Hepatocyte (in vitro differentiated cells): Measurements from ENCODE around the gene FBXL7. TPM values are rescaled to one million over a fixed set of nuclear protein-coding genes. Genes with fewer than 3 reads are reported as not detected.

ENCODE experiments used
- DNase-seq: peaks from one replicate; pipeline ENCODE4 v3.0.0-alpha.2; 2016; ENCODE audit warnings: low spot score
- H2AFZ ChIP-seq: fragments of 200-600 bp; sonication (generic); 2 replicates; pipeline ENCODE4 v1.6.0; 2016; ENCODE audit warnings: antibody characterized with exemption, mild to moderate bottlenecking
- H3K27ac ChIP-seq: fragments of 200-600 bp; sonication (generic); 2 replicates; pipeline ENCODE4 v1.5.1; 2016; ENCODE audit warnings: mild to moderate bottlenecking
- H3K27me3 ChIP-seq: fragments of 200-600 bp; sonication (generic); 2 replicates; pipeline ENCODE4 v1.6.1; 2016
- H3K36me3 ChIP-seq: fragments of 200-600 bp; sonication (generic); replicated peaks from 2 replicates; pipeline ENCODE4 v1.5.1; 2016; ENCODE audit warnings: low read depth; ENCODE audit not compliant: insufficient read depth
- H3K4me1 ChIP-seq: fragments of 200-600 bp; sonication (generic); 2 replicates; pipeline ENCODE4 v1.5.1; 2016; ENCODE audit warnings: mild to moderate bottlenecking, moderate library complexity; ENCODE audit not compliant: insufficient read depth
- H3K4me2 ChIP-seq: fragments of 200-600 bp; sonication (generic); 2 replicates; pipeline ENCODE4 v1.6.0; 2016
- H3K4me3 ChIP-seq: fragments of 200-600 bp; sonication (generic); 2 replicates; pipeline ENCODE4 v1.5.1; 2016; ENCODE audit warnings: mild to moderate bottlenecking
- H3K79me2 ChIP-seq: fragments of 200-600 bp; sonication (generic); 2 replicates; pipeline ENCODE4 v1.6.0; 2017; ENCODE audit warnings: mild to moderate bottlenecking
- H3K9me2 ChIP-seq: fragments of 200-600 bp; sonication (generic); replicated peaks from 2 replicates; pipeline ENCODE4 v1.6.0; 2017; ENCODE audit warnings: mild to moderate bottlenecking; ENCODE audit not compliant: insufficient read depth
- H3K9me3 ChIP-seq: fragments of 200-600 bp; sonication (generic); 2 replicates; pipeline ENCODE4 v1.5.1; 2016; ENCODE audit warnings: low read depth, mild to moderate bottlenecking
- H4K20me1 ChIP-seq: fragments of 200-600 bp; sonication (generic); 2 replicates; pipeline ENCODE4 v1.6.0; 2016; ENCODE audit warnings: mild to moderate bottlenecking; ENCODE audit not compliant: insufficient read depth, poor library complexity, severe bottlenecking
- EZH2 ChIP-seq: fragments of 200-600 bp; sonication (generic); IDR thresholded peaks from 2 replicates; pipeline ENCODE4 v1.6.1; 2016; ENCODE audit warnings: antibody characterized with exemption, mild to moderate bottlenecking, borderline replicate concordance
- EZH2phosphoT487 ChIP-seq: fragments of 200-600 bp; sonication (generic); IDR thresholded peaks from one replicate; pipeline ENCODE4 v1.6.1; 2018; ENCODE audit warnings: antibody characterized with exemption, mild to moderate bottlenecking, low read depth, moderate library complexity; ENCODE audit not compliant: unreplicated experiment, severe bottlenecking
- WGBS: methylation state at CpG from one replicate; pipeline ENCODE4 v1.1.6; 2016; ENCODE audit warnings: low lambda C conversion rate; ENCODE audit errors: missing lambda C conversion rate; 5-methylcytosine and 5-hydroxymethylcytosine counted together
- polyA plus RNA-seq: library from polyadenylated mRNA; unstranded; fragments of >200 nt; fragmentation: Nextera tagmentation; extraction: Ambion mirVana; gene quantifications from 2 replicates; pipeline ENCODE4 v1.2.1, GENCODE V29; 2016
- total RNA-seq: library from RNA; depleted of rRNA; stranded (reverse); fragments of >200 nt; gene quantifications from 2 replicates; pipeline ENCODE4 v1.2.3, GENCODE V29; 2014
- TF ChIP-seq, protein P1 (sequence below): fragments of 200-600 bp; sonication (generic); IDR thresholded peaks from 2 replicates; pipeline ENCODE4 v1.5.1; 2016; ENCODE audit warnings: antibody characterized with exemption, mild to moderate bottlenecking; ENCODE audit not compliant: poor library complexity

FBXL7 gene
- total and polyA plus RNA-seq, 2 experiments from 2014 or later, result 8.4 to 10.3 TPM

GRCh38 chr5:15609076-15609725 is 109.2 kb downstream of the FBXL7 start:
- no peak overlapping the region for H3K4me2 ChIP-seq
- no peaks in the 10 kb centered on the region for H4K20me1 ChIP-seq
- no peaks in the 10 kb centered on the region for H3K4me1 ChIP-seq
- peaks cover 14% of the 10 kb centered on the region for H3K79me2 ChIP-seq
- no peak for DNase-seq
- H3K27me3 ChIP-seq, result no peaks in the 10 kb centered on the region
- H2AFZ ChIP-seq, result no peak overlapping the region
- no peaks in the 10 kb centered on the region for H3K9me3 ChIP-seq
- TF ChIP-seq EZH2phosphoT487 (no peak), EZH2 (no peak)
- TF ChIP-seq, protein P1, sequence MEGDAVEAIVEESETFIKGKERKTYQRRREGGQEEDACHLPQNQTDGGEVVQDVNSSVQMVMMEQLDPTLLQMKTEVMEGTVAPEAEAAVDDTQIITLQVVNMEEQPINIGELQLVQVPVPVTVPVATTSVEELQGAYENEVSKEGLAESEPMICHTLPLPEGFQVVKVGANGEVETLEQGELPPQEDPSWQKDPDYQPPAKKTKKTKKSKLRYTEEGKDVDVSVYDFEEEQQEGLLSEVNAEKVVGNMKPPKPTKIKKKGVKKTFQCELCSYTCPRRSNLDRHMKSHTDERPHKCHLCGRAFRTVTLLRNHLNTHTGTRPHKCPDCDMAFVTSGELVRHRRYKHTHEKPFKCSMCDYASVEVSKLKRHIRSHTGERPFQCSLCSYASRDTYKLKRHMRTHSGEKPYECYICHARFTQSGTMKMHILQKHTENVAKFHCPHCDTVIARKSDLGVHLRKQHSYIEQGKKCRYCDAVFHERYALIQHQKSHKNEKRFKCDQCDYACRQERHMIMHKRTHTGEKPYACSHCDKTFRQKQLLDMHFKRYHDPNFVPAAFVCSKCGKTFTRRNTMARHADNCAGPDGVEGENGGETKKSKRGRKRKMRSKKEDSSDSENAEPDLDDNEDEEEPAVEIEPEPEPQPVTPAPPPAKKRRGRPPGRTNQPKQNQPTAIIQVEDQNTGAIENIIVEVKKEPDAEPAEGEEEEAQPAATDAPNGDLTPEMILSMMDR, result no peak
- no peak overlapping the region for H3K27ac ChIP-seq
- H3K4me3 ChIP-seq, result no peak overlapping the region
- 98% methylated on average over 3 of the region's 3 CpGs for WGBS
- H3K36me3 ChIP-seq, result no peaks in the 10 kb centered on the region
- no peaks in the 10 kb centered on the region for H3K9me2 ChIP-seq

- no peak overlapping the region for H3K4me3 ChIP-seq
- no peak overlapping the region for H2AFZ ChIP-seq
- no peak for DNase-seq
- TF ChIP-seq, protein P1, result no peak
- no peak for TF ChIP-seq EZH2phosphoT487
- TF ChIP-seq EZH2, result no peak
- 71% methylated on average over 2 of the region's 2 CpGs for WGBS
- no peaks in the 10 kb centered on the region for H3K9me3 ChIP-seq
- no peaks in the 10 kb centered on the region for H3K27me3 ChIP-seq
- no peak overlapping the region for H3K27ac ChIP-seq
- H3K4me1 ChIP-seq, result no peaks in the 10 kb centered on the region
- H3K9me2 ChIP-seq, result no peaks in the 10 kb centered on the region
- no peaks in the 10 kb centered on the region for H3K36me3 ChIP-seq
- H3K4me2 ChIP-seq, result no peak overlapping the region
- no peaks in the 10 kb centered on the region for H4K20me1 ChIP-seq
- H3K79me2 ChIP-seq, result peaks cover 14% of the 10 kb centered on the region
Measured at GRCh38 chr5:15610216-15610615, 110.2 kb downstream of the FBXL7 start.

DNA sequence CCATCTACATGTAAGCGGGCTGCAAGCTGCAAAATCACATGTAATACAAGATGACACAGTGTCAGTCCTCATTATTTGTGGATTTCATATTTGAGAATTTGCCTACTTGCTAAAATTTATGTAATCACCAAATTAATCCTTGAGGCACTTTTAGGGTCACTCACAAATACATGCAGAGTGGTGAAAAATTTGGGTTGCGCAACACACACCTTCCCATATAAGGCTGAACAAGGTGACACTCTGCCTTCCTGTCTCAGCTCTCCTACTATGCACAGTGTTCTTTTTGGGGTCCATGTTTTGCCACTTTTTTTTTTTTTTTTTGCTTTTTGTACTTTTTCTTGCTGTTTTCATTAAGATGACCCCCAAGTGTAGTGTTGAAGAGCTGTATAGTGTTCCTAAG is 111.0 kb downstream of the FBXL7 start:
- Histone ChIP-seq H3K9me2 (no peaks in the 10 kb centered on the region), H3K27ac (no peak overlapping the region), H3K9me3 (no peaks in the 10 kb centered on the region), H3K4me1 (no peaks in the 10 kb centered on the region), H3K4me3 (no peak overlapping the region), H3K27me3 (no peaks in the 10 kb centered on the region), H2AFZ (no peak overlapping the region), H3K36me3 (no peaks in the 10 kb centered on the region), H3K79me2 (peaks cover 12% of the 10 kb centered on the region), H4K20me1 (no peaks in the 10 kb centered on the region), H3K4me2 (no peak overlapping the region)
- 98% methylated on average over 2 of the region's 2 CpGs for WGBS
- TF ChIP-seq EZH2 (no peak), EZH2phosphoT487 (no peak)
- TF ChIP-seq, protein P1, result no peak
- DNase-seq, result no peak
